HG02571 (cell line): ENCODE results near the gene PRDM16.

ENCODE experiments used
- ATAC-seq: cut with Tn5 transposase; IDR thresholded peaks from one replicate; pipeline ENCODE4 v1.9.1; 2021; ENCODE audit warnings: mild to moderate bottlenecking, moderate library complexity; ENCODE audit not compliant: unreplicated experiment

The PRDM16 gene

GRCh38 chr1:3452866-3453175 is 383.8 kb downstream of the PRDM16 start:
- no peak for ATAC-seq

- no peak for ATAC-seq
Measured at GRCh38 chr1:3453203-3453761, 384.3 kb downstream of the PRDM16 start.

- ATAC-seq: no peak
Measured at GRCh38 chr1:3453891-3454810, 385.1 kb downstream of the PRDM16 start, which contains the start of gene ARHGEF16. TSS of gene ARHGEF16 (plus strand) at chr1:3454665. CDS start at chr1:3463085, 8,420 bp downstream.

GRCh38 chr1:3454811-3455618 is 386.0 kb downstream of the PRDM16 start:
- ATAC-seq: no peak

DNA sequence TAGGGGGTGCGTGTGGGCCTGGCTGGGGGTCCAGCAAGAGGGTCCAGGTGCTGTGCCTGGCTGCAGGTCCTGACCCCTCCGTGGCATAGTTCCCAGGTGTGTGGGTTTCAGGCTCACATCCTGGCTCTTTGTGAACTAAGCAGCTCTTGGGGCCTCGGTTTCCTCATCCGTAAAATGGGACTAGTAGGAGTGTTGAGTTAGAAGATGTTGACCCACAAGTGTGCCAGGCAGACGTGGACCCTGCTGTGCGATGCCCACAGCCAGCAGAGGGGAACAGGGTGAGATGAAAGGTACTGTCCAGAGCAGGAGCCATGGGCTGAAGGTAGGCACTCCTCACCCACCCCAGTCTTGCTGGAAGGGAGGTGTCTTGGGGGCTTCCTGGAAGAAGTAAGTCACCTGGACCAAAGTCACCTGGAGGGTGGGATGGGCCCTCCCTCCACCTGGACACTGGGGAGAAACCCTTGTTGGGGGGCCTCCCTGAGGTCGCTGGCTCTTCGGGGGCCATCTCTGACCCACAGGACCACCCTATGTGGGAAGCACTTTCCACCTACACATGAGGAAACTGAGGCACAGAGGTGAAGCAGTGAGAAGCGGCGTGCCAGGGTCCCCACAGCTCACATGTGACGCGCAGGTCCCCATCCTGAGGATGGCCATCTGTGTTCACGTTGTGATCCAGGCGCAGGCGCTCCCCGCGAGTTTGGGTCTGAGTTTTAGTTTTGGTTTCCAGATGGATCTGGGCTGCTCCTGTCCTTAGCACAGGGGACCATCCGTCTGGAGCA is 386.9 kb downstream of the PRDM16 start:
- ATAC-seq: no peak

- no peak for ATAC-seq
Measured at GRCh38 chr1:3456449-3456963, 387.5 kb downstream of the PRDM16 start.

- no peak for ATAC-seq
Measured at GRCh38 chr1:3456964-3457909, 388.2 kb downstream of the PRDM16 start.

GRCh38 chr1:3457910-3458883 is 389.2 kb downstream of the PRDM16 start:
- ATAC-seq: no peak

DNA sequence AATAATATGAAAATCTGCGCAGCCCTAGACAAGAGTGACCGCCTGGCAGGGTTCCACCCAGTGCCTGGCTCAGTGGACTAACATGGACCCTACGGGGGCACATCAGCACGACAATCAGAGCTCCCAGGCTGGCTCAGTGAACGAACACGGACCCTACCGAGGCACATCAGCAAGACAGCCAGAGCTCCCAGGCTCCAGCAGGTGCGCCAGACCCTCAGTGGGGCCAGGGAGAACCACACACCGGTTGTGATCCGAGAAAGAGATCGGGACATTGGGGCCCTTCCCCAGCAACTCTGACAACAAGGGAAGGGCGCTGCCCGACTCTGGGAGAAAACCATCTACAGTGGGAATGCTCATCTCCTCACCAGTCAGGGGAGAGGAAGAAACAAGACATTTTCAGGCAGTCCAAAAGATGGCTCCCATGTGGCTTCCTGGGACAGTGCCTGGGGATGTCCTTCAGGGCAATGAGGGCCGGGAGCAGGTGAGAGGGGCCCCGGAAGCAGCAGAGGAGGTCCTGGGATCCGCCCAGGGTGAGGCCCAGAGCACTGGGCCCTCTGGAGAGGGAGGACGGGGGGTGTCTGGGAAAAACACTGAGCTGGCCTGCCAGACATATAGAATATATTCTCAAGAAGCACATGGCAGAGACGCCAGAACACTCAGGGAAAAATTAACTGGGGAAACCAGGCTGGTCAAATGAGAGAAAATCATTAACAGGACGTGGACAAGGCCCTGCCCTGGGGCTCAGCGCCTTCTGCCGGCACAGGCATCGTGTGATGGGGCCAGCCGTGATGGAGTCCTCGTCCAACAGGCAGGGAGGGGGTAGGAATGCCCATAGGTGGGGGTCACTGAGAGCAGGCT is 390.3 kb downstream of the PRDM16 start:
- ATAC-seq: no peak

DNA sequence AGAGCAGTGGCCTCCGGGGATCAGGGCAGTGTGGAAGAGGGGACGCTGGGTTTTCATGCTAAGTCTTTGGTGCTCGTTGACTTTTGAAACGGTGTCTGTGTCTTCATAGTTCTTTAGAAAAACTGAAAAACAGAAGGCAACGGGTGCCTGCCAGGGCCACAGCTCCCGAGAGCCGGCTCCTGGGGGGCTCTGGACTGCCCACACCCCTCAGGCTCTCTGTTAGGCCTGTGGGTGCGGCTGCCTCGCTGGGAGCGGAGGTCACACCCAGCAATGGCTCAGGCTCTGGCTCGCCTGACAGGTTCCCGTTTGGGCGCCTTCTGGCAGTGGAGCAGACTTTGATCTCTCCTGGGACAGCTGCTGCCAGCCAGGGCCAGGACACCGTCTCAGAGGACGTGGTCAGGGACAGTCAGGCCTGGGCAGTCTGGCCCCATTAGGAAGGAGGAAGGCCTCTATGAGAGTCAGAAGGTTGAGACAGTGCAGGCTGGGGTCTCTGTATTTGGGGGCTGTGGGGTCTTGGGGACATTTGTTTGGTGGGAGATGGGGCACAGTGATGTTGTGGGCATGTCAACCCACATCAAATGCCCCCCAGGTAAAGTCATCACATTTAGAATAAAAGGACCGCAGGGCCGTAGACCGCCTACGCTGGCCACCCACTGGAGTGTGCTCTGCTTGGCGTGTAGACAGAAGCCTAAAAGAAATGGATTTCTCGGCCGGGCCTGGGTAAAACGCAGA is 391.1 kb downstream of the PRDM16 start:
- ATAC-seq: no peak

- no peak for ATAC-seq
Measured at GRCh38 chr1:3460672-3461131, 391.7 kb downstream of the PRDM16 start.

- no peak for ATAC-seq
Measured at GRCh38 chr1:3461238-3461933, 392.4 kb downstream of the PRDM16 start.

DNA sequence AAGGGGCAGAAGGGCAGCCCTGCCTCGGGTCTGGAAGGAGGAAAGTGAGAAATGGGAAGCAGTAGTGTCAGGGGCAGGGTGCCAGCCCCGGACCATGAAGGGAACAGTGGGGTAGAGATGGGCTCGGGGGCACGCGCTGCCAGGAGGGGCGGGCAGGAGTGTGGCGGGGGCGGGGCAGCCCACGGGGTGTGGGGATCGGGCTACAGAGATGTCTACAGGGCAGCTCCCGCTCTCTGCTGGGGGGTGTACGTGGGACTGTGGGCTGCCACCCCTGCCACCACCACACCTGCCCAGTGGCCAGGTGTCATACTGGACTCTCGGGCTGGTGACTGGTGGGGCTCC is 392.9 kb downstream of the PRDM16 start:
- ATAC-seq: no peak

GRCh38 chr1:3462356-3463012 is 393.5 kb downstream of the PRDM16 start:
- ATAC-seq: no peak

GRCh38 chr1:3463013-3463385 is 394.0 kb downstream of the PRDM16 start:
- ATAC-seq: no peak

DNA sequence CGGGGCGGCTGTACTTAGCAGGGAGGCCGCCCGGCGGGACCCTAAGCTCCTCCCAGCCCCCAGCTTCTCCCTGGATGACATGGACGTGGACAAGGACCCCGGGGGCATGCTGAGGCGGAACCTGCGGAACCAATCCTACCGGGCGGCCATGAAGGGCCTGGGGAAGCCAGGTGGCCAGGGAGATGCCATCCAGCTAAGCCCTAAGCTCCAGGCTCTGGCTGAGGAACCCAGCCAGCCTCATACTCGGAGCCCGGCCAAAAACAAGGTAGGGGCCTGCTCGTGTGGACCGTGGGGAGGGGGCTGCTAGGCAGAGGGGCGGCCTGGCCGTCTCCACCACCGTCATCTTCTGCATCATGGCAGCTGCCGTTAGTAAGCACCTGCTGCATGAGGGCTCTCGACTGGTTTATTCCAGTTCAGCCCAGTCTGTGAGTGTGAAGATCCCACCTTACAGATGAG is 394.4 kb downstream of the PRDM16 start:
- ATAC-seq: no peak
